Stimulated activated CD4-positive, alpha-beta T cell treated with anti-CD3 and anti-CD28 coated beads, Interleukin-1b, Interleukin-23, amount 100 ng/mL, for 1 hour (primary cell): ENCODE data around the gene PRXL2B.

Experiments
- DNase-seq, 2 donors: peaks; one replicate each; pipeline ENCODE4 v3.0.0-alpha.2; 2020; ENCODE audit warnings: low read depth in 2 of 2

PRXL2B gene

GRCh38 chr1:2635361-2636010 is 48.9 kb downstream of the PRXL2B start:
- no peak for DNase-seq

GRCh38 chr1:2636733-2637132 is 50.2 kb downstream of the PRXL2B start:
- no peak for DNase-seq

- DNase-seq = no peak
Observed at GRCh38 chr1:2637442-2638145, 51.0 kb downstream of the PRXL2B start.

- DNase-seq = no peak
Observed at GRCh38 chr1:2638466-2639115, 52.0 kb downstream of the PRXL2B start.

- DNase-seq = no peak
Observed at GRCh38 chr1:2639203-2639602, 52.6 kb downstream of the PRXL2B start.

GRCh38 chr1:2639607-2640521 is 53.3 kb downstream of the PRXL2B start:
- no peak for DNase-seq

- no peak for DNase-seq
Observed at GRCh38 chr1:2640626-2641025, 54.0 kb downstream of the PRXL2B start.
